Spleen (tissue), 11 donors: ENCODE data around the gene OPRL1. TPM values are rescaled to one million over a fixed set of nuclear protein-coding genes. Genes with fewer than 3 reads are reported as not detected.
"Not testable (repeated sequence)": the region's sequence is repeated elsewhere in the genome, so short reads cannot be mapped to it uniquely, and the experiment has no call there.

Source experiments
- DNase-seq: peaks from one replicate; pipeline ENCODE4 v3.0.0-alpha.2; 2020
- H3K27ac ChIP-seq, 8 donors: fragments of 200-600 bp; sonication (generic) in 7 of 8; 1 replicate in 4 of 8; 2 replicates in 4 of 8; pipeline versions ENCODE4 v1.5.0 to v1.8.0; 2016 to 2021; ENCODE audit warnings: inconsistent platforms in 4 of 8, mild to moderate bottlenecking in 4 of 8, moderate library complexity in 1 of 8
- H3K27me3 ChIP-seq, 7 donors: fragments of 200-600 bp; sonication (generic) in 6 of 7; replicated peaks in 1 of 7; 1 replicate in 4 of 7; 2 replicates in 3 of 7; pipeline versions ENCODE4 v1.5.0 to v1.8.0; 2016 to 2021; ENCODE audit warnings: inconsistent platforms in 3 of 7, mild to moderate bottlenecking in 1 of 7
- H3K36me3 ChIP-seq, 6 donors: fragments of 200-600 bp; sonication (generic) in 5 of 6; 1 replicate in 4 of 6; 2 replicates in 2 of 6; pipeline versions ENCODE4 v1.5.0 to v1.8.0; 2016 to 2021; ENCODE audit warnings: inconsistent platforms in 2 of 6
- H3K4me1 ChIP-seq, 6 donors: fragments of 200-600 bp; sonication (generic) in 5 of 6; 1 replicate in 3 of 6; 2 replicates in 3 of 6; pipeline versions ENCODE4 v1.5.0 to v1.8.0; 2016 to 2021; ENCODE audit warnings: inconsistent platforms in 3 of 6
- H3K4me3 ChIP-seq, 8 donors: fragments of 200-600 bp; sonication (generic) in 7 of 8; 1 replicate in 4 of 8; 2 replicates in 4 of 8; pipeline versions ENCODE4 v1.5.0 to v1.8.0; 2016 to 2021; ENCODE audit warnings: inconsistent platforms in 4 of 8, mild to moderate bottlenecking in 4 of 8, moderate library complexity in 2 of 8
- H3K9me3 ChIP-seq, 8 donors: fragments of 200-600 bp; sonication (generic) in 7 of 8; 1 replicate in 4 of 8; 2 replicates in 4 of 8; pipeline versions ENCODE4 v1.5.0 to v1.8.0; 2016 to 2021; ENCODE audit warnings: inconsistent platforms in 4 of 8
- CTCF ChIP-seq, 11 experiments: fragments of 200-600 bp in 7 of 11; fragments of 450-650 bp in 4 of 11; sonication (generic) in 4 of 11; IDR thresholded peaks in 8 of 11; conservative IDR thresholded peaks in 3 of 11; 1 replicate in 7 of 11; 2 replicates in 4 of 11; pipeline versions ENCODE4 v1.4.0 to v1.8.0; 2016 to 2021; ENCODE audit warnings: antibody characterized with exemption in 11 of 11, inconsistent platforms in 4 of 11, mild to moderate bottlenecking in 1 of 11
- POLR2A ChIP-seq, 3 donors: fragments of 450-650 bp; IDR thresholded peaks; one replicate each; pipeline ENCODE4 v1.5.1; 2017; ENCODE audit warnings: antibody characterized with exemption in 3 of 3, mild to moderate bottlenecking in 1 of 3
- POLR2AphosphoS5 ChIP-seq, 3 donors: sonication (generic); formaldehyde crosslinking; IDR thresholded peaks; one replicate each; pipeline ENCODE4 v1.5.1; 2017; ENCODE audit warnings: antibody characterized with exemption in 3 of 3
- WGBS, 5 donors: extraction: QIAGEN DNeasy Blood & Tissue Kit in 3 of 5; methylation state at CpG; one replicate each; pipeline versions ENCODE4 v1.1.5 to v1.1.7; 2013 to 2018; 5-methylcytosine and 5-hydroxymethylcytosine counted together
- intact Hi-C: fragments of 100-400 bp; cut with DNase I; formaldehyde crosslinking; loops from one replicate; pipeline ENCODE4 v1.15.0; 2023; ENCODE audit warnings: low total_unique reads
- polyA plus RNA-seq, 3 donors: library from polyadenylated mRNA; stranded (reverse); fragments of 200-250 nt; gene quantifications; one replicate each; pipeline ENCODE4 v1.2.1, GENCODE V29; 2013
- total RNA-seq, 7 donors: library from RNA; depleted of rRNA in 3 of 7; stranded (reverse); fragments of >200 nt in 3 of 7; fragmentation: NEBNext Ultra II Directional in 4 of 7; extraction: Animal tissue kit (Norgen Biotek cat#: 25700) in 4 of 7; gene quantifications; one replicate each; pipeline versions ENCODE4 v1.1.0 to v1.2.1, GENCODE V29; 2016 to 2021
- donor health status: healthy with polysubstance abuse.
- donor health status: DM: no; HTN: no; CAD: no; lungs with moderate emphysema.
- donor health status: DM: no; HTN: no; CAD: no.
- donor health status: Bipolar disorder and iron deficiency.
- donor health status: healthy.
- donor health status: DM: no; HTN: no; CAD: no.
- donor health status: DM: yes; HTN: yes; CAD: no.

OPRL1 gene
- total and polyA plus RNA-seq, 10 donors: 1.9 to 7.9 (median 5.0) TPM

- no peak overlapping the region for H3K27ac ChIP-seq
These were observed 36.9 kb downstream of the OPRL1 start for GRCh38 chr20:64116541-64117431.

DNA sequence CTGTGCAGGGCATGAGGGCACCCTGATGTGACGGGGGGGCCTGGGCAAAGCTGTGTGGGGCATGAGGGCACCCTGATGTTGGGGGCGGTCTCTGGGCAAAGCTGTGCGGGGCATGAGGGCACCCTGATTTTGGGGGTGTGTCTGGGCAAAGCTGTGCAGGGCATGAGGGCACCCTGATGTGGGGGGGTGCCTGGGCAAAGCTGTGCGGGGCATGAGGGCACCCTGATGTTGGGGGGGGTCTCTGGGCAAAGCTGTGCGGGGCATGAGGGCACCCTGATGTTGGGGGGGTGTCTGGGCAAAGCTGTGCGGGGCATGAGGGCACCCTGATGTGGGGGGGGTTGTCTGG is 37.5 kb downstream of the OPRL1 start:
- H3K27ac ChIP-seq, H3K9me3 ChIP-seq, H3K4me3 ChIP-seq, H3K36me3 ChIP-seq, intact Hi-C loops, DNase-seq: not testable (repeated sequence)
- H3K4me1 ChIP-seq: peaks cover 0 to 15% (median 11%) of the 10 kb centered on the region in 6 donors
- H3K27me3 ChIP-seq: peaks cover 0 to 16% (median 6%) of the 10 kb centered on the region in 7 donors
- 56 to 96% (median 85%) methylated on average over 2 to 6 of the region's 6 CpGs for WGBS, 5 donors

More at GRCh38 chr20:64116541-64117431, 36.9 kb downstream of the OPRL1 start:
- H3K9me3 ChIP-seq: no peaks in the 10 kb centered on the region
- WGBS, 5 donors: 83 to 91% (median 85%) methylated on average over 14 to 17 of the region's 17 CpGs
- H3K36me3 ChIP-seq: no peaks in the 10 kb centered on the region
- H3K4me1 ChIP-seq: peaks cover 0 to 15% (median 11%) of the 10 kb centered on the region in 6 donors
- no peak overlapping the region for H3K4me3 ChIP-seq
- TF ChIP-seq POLR2A (IDR thresholded peaks at IDR 0.05) (no peak), POLR2AphosphoS5 (IDR thresholded peaks at IDR 0.05) (no peak), CTCF (IDR thresholded peaks at IDR 0.05 in 8 of 11, conservative IDR thresholded peaks at IDR 0.05 in 3 of 11) (no peak)
- intact Hi-C loops: no loop called here
- H3K27me3 ChIP-seq: peaks cover 0 to 13% (median 6%) of the 10 kb centered on the region in 7 donors
- no peak for DNase-seq

DNA sequence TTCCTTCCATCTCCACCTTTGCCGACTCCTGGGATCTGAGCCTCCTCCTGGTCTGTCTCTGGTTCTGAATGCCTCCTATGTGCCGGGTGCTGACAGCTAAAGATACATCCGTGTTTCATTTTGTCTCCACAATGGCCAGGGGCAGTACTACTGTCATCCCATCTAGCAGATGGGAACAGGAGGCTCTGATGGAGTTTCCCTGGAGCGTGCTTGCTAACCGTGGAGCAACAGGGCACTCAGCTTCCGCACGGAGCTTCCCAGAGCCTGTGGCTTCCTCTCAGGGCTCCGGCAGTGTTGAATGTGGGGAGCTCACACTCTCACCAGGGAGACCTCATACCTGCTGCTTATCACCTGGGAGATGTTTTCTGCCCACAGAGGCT is 39.4 kb downstream of the OPRL1 start:
- DNase-seq: no peak
- intact Hi-C loops: no loop called here
- no peak overlapping the region for H3K4me3 ChIP-seq
- WGBS, 5 donors: 84 to 94% (median 88%) methylated on average over 7 to 8 of the region's 8 CpGs
- H3K36me3 ChIP-seq: no peaks in the 10 kb centered on the region
- no peak overlapping the region for H3K27ac ChIP-seq
- no peaks in the 10 kb centered on the region for H3K9me3 ChIP-seq
- peaks cover 0 to 15% (median 11%) of the 10 kb centered on the region in 6 donors for H3K4me1 ChIP-seq
- no peak for TF ChIP-seq POLR2AphosphoS5 (IDR thresholded peaks at IDR 0.05)
- TF ChIP-seq CTCF (IDR thresholded peaks at IDR 0.05 in 8 of 11, conservative IDR thresholded peaks at IDR 0.05 in 3 of 11): no peak
- no peak for TF ChIP-seq POLR2A (IDR thresholded peaks at IDR 0.05)
- H3K27me3 ChIP-seq: peaks cover 0 to 18% (median 6%) of the 10 kb centered on the region in 7 donors

- H3K36me3 ChIP-seq: no peaks in the 10 kb centered on the region
- peak overlapping the region in 2 of 8 donors; percentile 40 to 55 for H3K27ac ChIP-seq
- H3K27me3 ChIP-seq: peaks cover 0 to 23% (median 6%) of the 10 kb centered on the region in 7 donors
- intact Hi-C loops: loop anchor here (5.0 kb wide), 1 partner anchor 38 kb away; the partner anchor contains the start of genes LKAAEAR1 and OPRL1
- TF ChIP-seq POLR2AphosphoS5 (IDR thresholded peaks at IDR 0.05): no peak
- TF ChIP-seq CTCF (IDR thresholded peaks at IDR 0.05 in 8 of 11, conservative IDR thresholded peaks at IDR 0.05 in 3 of 11): no peak
- no peak for TF ChIP-seq POLR2A (IDR thresholded peaks at IDR 0.05)
- H3K4me1 ChIP-seq: peaks cover 0 to 15% (median 11%) of the 10 kb centered on the region in 6 donors
- no peaks in the 10 kb centered on the region for H3K9me3 ChIP-seq
- H3K4me3 ChIP-seq: peak overlapping the region in 2 of 8 donors; percentile 17 to 58
- whole genome bisulfite sequencing, 5 donors: 44 to 68% (median 60%) methylated on average over 9 to 14 of the region's 14 CpGs
- DNase-seq: peak; percentile 77
These were observed 39.9 kb downstream of the OPRL1 start for GRCh38 chr20:64119681-64120341.
